ENCODE results near the gene HSD17B7. TPM values are rescaled to one million over a fixed set of nuclear protein-coding genes. Genes with fewer than 3 reads are reported as not detected.

Gene HSD17B7
- total RNA-seq, 2 experiments from 2014 or later, result 33.9 to 37.1 TPM

GRCh38 chr1:162823771-162824525 is 33.4 kb downstream of the HSD17B7 start:
- DNase-seq (no peak), ATAC-seq (no peak)
- H3K27ac Mint-ChIP-seq, result no peak overlapping the region
- peaks cover 2% of the 10 kb centered on the region for H3K36me3 Mint-ChIP-seq
- H3K27me3 Mint-ChIP-seq, result peaks cover 36% of the 10 kb centered on the region
- H3K4me3 Mint-ChIP-seq, result no peak overlapping the region
- CTCF ChIA-PET, result no interaction called here
- H3K4me1 Mint-ChIP-seq, result peaks cover 18% of the 10 kb centered on the region
- H3K9me3 Mint-ChIP-seq (ENCODE audit: low read depth), result no peaks in the 10 kb centered on the region

- Mint-ChIP-seq H3K36me3 (peaks cover 2% of the 10 kb centered on the region), H3K4me1 (peaks cover 8% of the 10 kb centered on the region), H3K27me3 (peaks cover 33% of the 10 kb centered on the region), H3K4me3 (no peak overlapping the region), H3K27ac (no peak overlapping the region), H3K9me3 (ENCODE audit: low read depth) (no peaks in the 10 kb centered on the region)
- ATAC-seq (no peak), DNase-seq (no peak)
- CTCF ChIA-PET, result no interaction called here
These were observed 38.8 kb downstream of the HSD17B7 start for GRCh38 chr1:162829268-162829667.

- Mint-ChIP-seq H3K4me1 (peaks cover 25% of the 10 kb centered on the region), H3K36me3 (peaks cover 6% of the 10 kb centered on the region), H3K27ac (no peak overlapping the region), H3K27me3 (peaks cover 20% of the 10 kb centered on the region), H3K4me3 (no peak overlapping the region), H3K9me3 (ENCODE audit: low read depth) (peaks cover 5% of the 10 kb centered on the region)
- ATAC-seq (no peak), DNase-seq (no peak)
- CTCF ChIA-PET, result interaction anchor here (1.0 kb wide), 1 partner anchor 16 kb away, joined by 3 read pairs; no protein-coding TSS in a partner anchor
These were observed 42.0 kb downstream of the HSD17B7 start for GRCh38 chr1:162832470-162832869.

GRCh38 chr1:162835157-162835899 is 44.8 kb downstream of the HSD17B7 start:
- peaks cover 13% of the 10 kb centered on the region for H3K36me3 Mint-ChIP-seq
- no peak for DNase-seq
- H3K27ac Mint-ChIP-seq, result peak overlapping the region; percentile 68
- peaks cover 18% of the 10 kb centered on the region for H3K9me3 Mint-ChIP-seq (ENCODE audit: low read depth)
- ATAC-seq, result peak; percentile 84
- H3K4me1 Mint-ChIP-seq, result peaks cover 25% of the 10 kb centered on the region
- H3K4me3 Mint-ChIP-seq, result no peak overlapping the region
- peaks cover 15% of the 10 kb centered on the region for H3K27me3 Mint-ChIP-seq
- CTCF ChIA-PET, result no interaction called here

- Mint-ChIP-seq H3K4me1 (peaks cover 22% of the 10 kb centered on the region), H3K27me3 (peaks cover 22% of the 10 kb centered on the region), H3K9me3 (ENCODE audit: low read depth) (peaks cover 18% of the 10 kb centered on the region), H3K27ac (no peak overlapping the region), H3K4me3 (no peak overlapping the region), H3K36me3 (peaks cover 13% of the 10 kb centered on the region)
- CTCF ChIA-PET, result no interaction called here
- no peak for ATAC-seq
- DNase-seq, result no peak
These were observed 48.4 kb downstream of the HSD17B7 start for GRCh38 chr1:162838863-162839262.

GRCh38 chr1:162840250-162840839 is 49.8 kb downstream of the HSD17B7 start:
- peaks cover 18% of the 10 kb centered on the region for H3K9me3 Mint-ChIP-seq (ENCODE audit: low read depth)
- H3K27me3 Mint-ChIP-seq, result peaks cover 30% of the 10 kb centered on the region
- CTCF ChIA-PET, result no interaction called here
- H3K27ac Mint-ChIP-seq, result no peak overlapping the region
- H3K36me3 Mint-ChIP-seq, result peaks cover 13% of the 10 kb centered on the region
- DNase-seq (no peak), ATAC-seq (no peak)
- H3K4me1 Mint-ChIP-seq, result peaks cover 9% of the 10 kb centered on the region
- H3K4me3 Mint-ChIP-seq, result no peak overlapping the region

- H3K4me1 Mint-ChIP-seq, result no peaks in the 10 kb centered on the region
- no peaks in the 10 kb centered on the region for H3K36me3 Mint-ChIP-seq
- peaks cover 27% of the 10 kb centered on the region for H3K27me3 Mint-ChIP-seq
- CTCF ChIA-PET, result no interaction called here
- H3K4me3 Mint-ChIP-seq, result no peak overlapping the region
- DNase-seq, result no peak
- peaks cover 4% of the 10 kb centered on the region for H3K9me3 Mint-ChIP-seq (ENCODE audit: low read depth)
- no peak overlapping the region for H3K27ac Mint-ChIP-seq
- ATAC-seq, result no peak
These were observed 53.7 kb downstream of the HSD17B7 start for GRCh38 chr1:162844153-162844552.

GRCh38 chr1:162846256-162847212 is 56.0 kb downstream of the HSD17B7 start:
- H3K36me3 Mint-ChIP-seq, result no peaks in the 10 kb centered on the region
- no peak for ATAC-seq
- CTCF ChIA-PET, result interaction anchor here (0.7 to 2.1 kb wide), 5 partner anchors 10 to 469 kb away, joined by 3 to 10 read pairs (median 6); partner anchors contain the start of gene CCDC190
- no peak for DNase-seq
- H3K27ac Mint-ChIP-seq, result no peak overlapping the region
- H3K4me3 Mint-ChIP-seq, result no peak overlapping the region
- H3K27me3 Mint-ChIP-seq, result peaks cover 29% of the 10 kb centered on the region
- no peaks in the 10 kb centered on the region for H3K9me3 Mint-ChIP-seq (ENCODE audit: low read depth)
- no peaks in the 10 kb centered on the region for H3K4me1 Mint-ChIP-seq

- CTCF ChIA-PET, result interaction anchor here (0.5 to 2.7 kb wide), 13 partner anchors 9 to 469 kb away, joined by 3 to 10 read pairs (median 3); no protein-coding TSS in a partner anchor
- Mint-ChIP-seq H3K36me3 (no peaks in the 10 kb centered on the region), H3K4me3 (no peak overlapping the region), H3K27me3 (peaks cover 30% of the 10 kb centered on the region), H3K9me3 (ENCODE audit: low read depth) (no peaks in the 10 kb centered on the region), H3K4me1 (no peaks in the 10 kb centered on the region), H3K27ac (no peak overlapping the region)
- peak; percentile 85 for DNase-seq
- ATAC-seq, result peak; percentile 42
These were observed 57.4 kb downstream of the HSD17B7 start for GRCh38 chr1:162847839-162848453.

- DNase-seq (no peak), ATAC-seq (no peak)
- peaks cover 24% of the 10 kb centered on the region for H3K27me3 Mint-ChIP-seq
- H3K27ac Mint-ChIP-seq, result no peak overlapping the region
- CTCF ChIA-PET, result interaction anchor here (1.0 to 2.7 kb wide), 3 partner anchors 12 to 466 kb away, joined by 3 to 9 read pairs (median 8); no protein-coding TSS in a partner anchor
- no peaks in the 10 kb centered on the region for H3K9me3 Mint-ChIP-seq (ENCODE audit: low read depth)
- H3K36me3 Mint-ChIP-seq, result no peaks in the 10 kb centered on the region
- H3K4me3 Mint-ChIP-seq, result no peak overlapping the region
- no peaks in the 10 kb centered on the region for H3K4me1 Mint-ChIP-seq
These were observed 59.2 kb downstream of the HSD17B7 start for GRCh38 chr1:162849711-162850110.

- H3K9me3 Mint-ChIP-seq (ENCODE audit: low read depth), result no peaks in the 10 kb centered on the region
- peaks cover 15% of the 10 kb centered on the region for H3K27me3 Mint-ChIP-seq
- no peak for ATAC-seq
- no peak overlapping the region for H3K4me3 Mint-ChIP-seq
- no peak for DNase-seq
- H3K36me3 Mint-ChIP-seq, result no peaks in the 10 kb centered on the region
- H3K27ac Mint-ChIP-seq, result no peak overlapping the region
- CTCF ChIA-PET, result no interaction called here
- H3K4me1 Mint-ChIP-seq, result no peaks in the 10 kb centered on the region
These were observed 60.8 kb downstream of the HSD17B7 start for GRCh38 chr1:162851341-162851740.

- DNase-seq (peak; percentile 69), ATAC-seq (peak; percentile 70)
- CTCF ChIA-PET, result interaction anchor here (0.8 to 2.7 kb wide), 11 partner anchors 17 to 467 kb away, joined by 3 to 18 read pairs (median 4); partner anchors contain the start of gene NUF2
- Mint-ChIP-seq H3K4me3 (no peak overlapping the region), H3K9me3 (ENCODE audit: low read depth) (no peaks in the 10 kb centered on the region), H3K4me1 (no peaks in the 10 kb centered on the region), H3K27me3 (peaks cover 15% of the 10 kb centered on the region), H3K36me3 (no peaks in the 10 kb centered on the region), H3K27ac (no peak overlapping the region)
These were observed 63.9 kb downstream of the HSD17B7 start for GRCh38 chr1:162854245-162854882.
